WTC11 (cell line): ENCODE measurements around the gene TFEB. TPM values are rescaled to one million over a fixed set of nuclear protein-coding genes. Genes with fewer than 3 reads are reported as not detected.

Experiments
- ATAC-seq: fragments of 200-7000 bp; cut with Tn5 transposase; 2 replicates; pipeline ENCODE4 v1.10.0; 2021; ENCODE audit warnings: mild to moderate bottlenecking, moderate library complexity
- CTCF ChIA-PET: fragments of 300-600 bp; sonication (Branson Sonifier 250); formaldehyde crosslinking; loops from one replicate; lab custom pipeline; 2021; ENCODE audit warnings: antibody characterized with exemption; lab: Charles Lee
- POLR2A ChIA-PET: fragments of 350-600 bp; sonication (Branson Sonifier 250); formaldehyde crosslinking; loops from one replicate; lab custom pipeline; 2021; ENCODE audit warnings: antibody characterized with exemption; lab: Charles Lee
- DNase-seq: peaks from one replicate; pipeline ENCODE4 v3.0.0; 2021; ENCODE audit warnings: low spot score
- H3K27ac Mint-ChIP-seq: 2 replicates; pipeline ENCODE4 v1.8.0; 2021; ENCODE audit warnings: mixed read lengths
- H3K27me3 Mint-ChIP-seq: 2 replicates; pipeline ENCODE4 v1.8.0; 2021; ENCODE audit warnings: low read depth, mild to moderate bottlenecking, moderate library complexity, mixed read lengths
- H3K36me3 Mint-ChIP-seq: 2 replicates; pipeline ENCODE4 v1.8.0; 2021; ENCODE audit warnings: mixed read lengths
- H3K4me1 Mint-ChIP-seq: 2 replicates; pipeline ENCODE4 v1.8.0; 2022; ENCODE audit warnings: mixed read lengths
- H3K4me3 Mint-ChIP-seq: 2 replicates; pipeline ENCODE4 v1.8.0; 2021; ENCODE audit warnings: mild to moderate bottlenecking, moderate library complexity, mixed read lengths
- H3K9me3 Mint-ChIP-seq: 2 replicates; pipeline ENCODE4 v1.8.0; 2021; ENCODE audit warnings: mixed read lengths
- CREM ChIP-seq: sonication (generic); formaldehyde crosslinking; IDR thresholded peaks from 2 replicates; pipeline ENCODE4 v1.8.1; 2022; ENCODE audit warnings: mild to moderate bottlenecking, missing genetic modification reagents, moderate library complexity
- GABPB1 ChIP-seq: sonication (generic); formaldehyde crosslinking; IDR thresholded peaks from 2 replicates; pipeline ENCODE4 v1.8.1; 2023; ENCODE audit warnings: mild to moderate bottlenecking, missing genetic modification reagents
- NR3C1 ChIP-seq: sonication (generic); formaldehyde crosslinking; conservative IDR thresholded peaks from 2 replicates; pipeline ENCODE4 v1.8.1; 2023; ENCODE audit warnings: low read depth, mild to moderate bottlenecking, missing genetic modification reagents
- SOX15 ChIP-seq: fragments of 250-450 bp; sonication (Bioruptor Pico); IDR thresholded peaks from 2 replicates; pipeline ENCODE4 v1.9.0; 2021; ENCODE audit warnings: mild to moderate bottlenecking
- total RNA-seq: library from RNA; stranded (reverse); gene quantifications from 3 replicates; pipeline ENCODE4 v1.2.3, GENCODE V29; 2021
- TF ChIP-seq, protein P1 (sequence below): sonication (generic); formaldehyde crosslinking; IDR thresholded peaks from 2 replicates; pipeline ENCODE4 v1.8.0; 2023; ENCODE audit warnings: mild to moderate bottlenecking, missing genetic modification reagents
- TF ChIP-seq, protein P2 (sequence below): fragments of 250-450 bp; sonication (Bioruptor Pico); conservative IDR thresholded peaks from 2 replicates; pipeline ENCODE4 v1.9.0; 2021; ENCODE audit warnings: mild to moderate bottlenecking
- TF ChIP-seq, protein P3 (sequence below): sonication (generic); formaldehyde crosslinking; IDR thresholded peaks from 2 replicates; pipeline ENCODE4 v1.8.1; 2023; ENCODE audit warnings: mild to moderate bottlenecking, missing genetic modification reagents
- TF ChIP-seq, protein P4 (sequence below): sonication (generic); formaldehyde crosslinking; IDR thresholded peaks from 2 replicates; pipeline ENCODE4 v1.8.1; 2023; ENCODE audit warnings: mild to moderate bottlenecking, missing genetic modification reagents, borderline replicate concordance
- TF ChIP-seq, protein P5 (sequence below): sonication (generic); formaldehyde crosslinking; IDR thresholded peaks from 2 replicates; pipeline ENCODE4 v1.8.0; 2022; ENCODE audit warnings: mild to moderate bottlenecking, missing genetic modification reagents

Gene TFEB
- total RNA-seq, 1 experiment from 2014 or later = 3.9 TPM

DNA sequence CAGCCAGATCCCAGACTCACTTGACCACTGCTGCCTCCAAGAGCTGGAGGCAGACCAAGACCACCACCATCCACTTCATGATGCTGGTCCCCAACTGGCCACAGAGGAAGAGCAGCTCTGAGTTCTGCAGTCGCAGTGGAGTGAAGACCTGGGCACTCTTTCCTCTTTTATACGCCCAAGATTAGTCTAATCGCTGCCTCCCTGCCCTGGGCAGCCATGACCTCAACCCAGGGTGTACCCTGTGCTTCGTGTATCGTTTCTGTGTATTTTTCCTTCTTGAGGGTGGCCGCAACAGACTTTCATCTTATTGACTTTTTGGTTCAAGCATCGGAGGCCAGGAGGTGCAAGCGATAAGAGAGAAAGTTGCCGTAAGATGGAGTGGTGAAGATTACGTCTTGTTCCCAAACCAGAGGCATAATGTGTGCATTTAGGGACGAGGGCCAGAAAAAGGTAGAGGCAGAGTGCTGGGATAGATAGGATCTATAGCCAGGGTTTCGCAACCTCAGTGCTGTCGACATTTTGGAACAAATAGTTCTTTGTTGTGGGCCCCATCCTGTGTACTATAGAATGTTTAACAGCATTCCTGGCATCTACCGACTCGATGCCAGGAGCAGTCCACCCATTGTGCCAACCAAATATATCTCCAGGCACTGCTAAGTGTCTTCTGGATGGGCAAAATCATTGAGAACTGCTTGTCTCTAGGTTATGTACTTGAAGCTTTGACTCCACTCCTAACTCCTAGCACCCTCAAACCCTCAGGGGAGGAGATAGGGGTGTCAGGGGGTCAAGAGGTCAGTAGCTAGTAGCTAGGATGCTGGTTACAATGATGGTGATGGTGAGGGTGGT, 12.1 kb upstream of the TFEB start, which contains the start of gene PGC:
TSS of gene PGC (minus strand) at position 142 of the 846 bp plus-strand sequence. CDS start at position 79, 63 bp downstream.
- no peaks in the 10 kb centered on the region; the same call in 1 of the 2 replicates for H3K27me3 Mint-ChIP-seq
- H3K36me3 Mint-ChIP-seq = no peaks in the 10 kb centered on the region
- no peak within 1 kb of the TSS for H3K27ac Mint-ChIP-seq
- CTCF ChIA-PET = interaction anchor here (0.9 to 2.7 kb wide), 2 partner anchors 9 to 13 kb away, joined by 3 to 16 read pairs; partner anchors contain the start of gene TFEB
- peak; percentile 62; the same call in 1 of the 2 replicates for TF ChIP-seq GABPB1 (CRISPR knock-in tag)
- TF ChIP-seq, protein P1, sequence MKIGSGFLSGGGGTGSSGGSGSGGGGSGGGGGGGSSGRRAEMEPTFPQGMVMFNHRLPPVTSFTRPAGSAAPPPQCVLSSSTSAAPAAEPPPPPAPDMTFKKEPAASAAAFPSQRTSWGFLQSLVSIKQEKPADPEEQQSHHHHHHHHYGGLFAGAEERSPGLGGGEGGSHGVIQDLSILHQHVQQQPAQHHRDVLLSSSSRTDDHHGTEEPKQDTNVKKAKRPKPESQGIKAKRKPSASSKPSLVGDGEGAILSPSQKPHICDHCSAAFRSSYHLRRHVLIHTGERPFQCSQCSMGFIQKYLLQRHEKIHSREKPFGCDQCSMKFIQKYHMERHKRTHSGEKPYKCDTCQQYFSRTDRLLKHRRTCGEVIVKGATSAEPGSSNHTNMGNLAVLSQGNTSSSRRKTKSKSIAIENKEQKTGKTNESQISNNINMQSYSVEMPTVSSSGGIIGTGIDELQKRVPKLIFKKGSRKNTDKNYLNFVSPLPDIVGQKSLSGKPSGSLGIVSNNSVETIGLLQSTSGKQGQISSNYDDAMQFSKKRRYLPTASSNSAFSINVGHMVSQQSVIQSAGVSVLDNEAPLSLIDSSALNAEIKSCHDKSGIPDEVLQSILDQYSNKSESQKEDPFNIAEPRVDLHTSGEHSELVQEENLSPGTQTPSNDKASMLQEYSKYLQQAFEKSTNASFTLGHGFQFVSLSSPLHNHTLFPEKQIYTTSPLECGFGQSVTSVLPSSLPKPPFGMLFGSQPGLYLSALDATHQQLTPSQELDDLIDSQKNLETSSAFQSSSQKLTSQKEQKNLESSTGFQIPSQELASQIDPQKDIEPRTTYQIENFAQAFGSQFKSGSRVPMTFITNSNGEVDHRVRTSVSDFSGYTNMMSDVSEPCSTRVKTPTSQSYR = no peak
- no peak within 1 kb of the TSS for H3K4me3 Mint-ChIP-seq
- no peaks in the 10 kb centered on the region for H3K4me1 Mint-ChIP-seq
- H3K9me3 Mint-ChIP-seq = no peaks in the 10 kb centered on the region
- POLR2A ChIA-PET = no interaction called here
- ATAC-seq (no peak), DNase-seq (no peak)

DNA sequence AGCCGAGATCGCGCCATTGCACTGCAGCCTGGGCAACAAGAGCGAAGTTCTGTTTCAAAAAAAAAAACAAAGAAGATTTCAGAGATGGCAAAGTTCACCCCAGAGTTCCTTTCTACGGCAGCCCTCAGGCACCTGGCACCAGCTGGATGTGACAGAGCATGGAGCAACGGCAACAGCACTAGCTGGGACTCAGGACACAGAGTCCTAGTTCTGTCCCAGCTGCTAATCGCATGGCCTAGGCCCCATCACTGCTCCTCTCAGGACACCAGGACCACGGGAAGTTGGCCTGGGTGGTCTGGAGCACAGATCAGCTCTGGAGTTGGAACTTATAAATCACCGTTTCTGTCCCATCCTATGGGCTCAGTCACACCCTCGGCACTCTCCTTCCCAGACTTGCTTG, 10.7 kb upstream of the TFEB start:
- no peak for ATAC-seq

DNA sequence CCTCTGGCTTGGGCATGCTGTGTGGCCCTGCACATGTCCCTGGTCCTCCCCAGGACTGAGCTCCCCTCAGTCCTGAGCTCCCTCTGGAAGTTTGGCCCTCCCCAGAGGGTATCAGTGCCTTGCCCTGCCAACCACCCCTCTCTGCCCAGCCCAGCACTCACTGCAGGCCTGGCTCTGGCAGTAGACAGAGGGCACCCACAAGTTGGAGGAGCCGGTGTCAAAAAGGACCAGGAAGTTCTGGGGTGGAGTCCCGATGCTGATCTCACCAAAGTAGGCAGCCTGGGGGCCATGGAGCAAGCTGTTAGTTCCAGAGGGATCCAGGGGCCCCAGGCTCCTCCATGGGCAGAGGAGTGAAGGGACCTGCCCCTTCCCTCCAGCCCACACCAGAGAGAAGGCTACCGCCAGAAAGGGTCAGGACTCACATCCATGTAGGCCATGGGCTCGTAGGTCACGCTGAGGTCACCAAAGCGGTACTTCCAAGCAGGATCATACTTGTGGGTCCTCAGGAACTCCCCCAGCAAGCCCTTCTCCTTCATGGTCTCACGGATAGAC, 8.9 kb upstream of the TFEB start:
- Mint-ChIP-seq H3K36me3 (no peaks in the 10 kb centered on the region), H3K9me3 (no peaks in the 10 kb centered on the region), H3K4me1 (no peaks in the 10 kb centered on the region), H3K27ac (no peak overlapping the region), H3K27me3 (no peaks in the 10 kb centered on the region; the same call in 1 of the 2 replicates), H3K4me3 (no peak overlapping the region)
- ChIA-PET POLR2A (no interaction called here), CTCF (interaction anchor here (0.6 to 1.9 kb wide), 2 partner anchors 39 to 439 kb away, joined by 5 read pairs; no protein-coding TSS in a partner anchor)
- no peak for DNase-seq
- TF ChIP-seq CREM (CRISPR knock-in tag) = no peak
- TF ChIP-seq, protein P2, sequence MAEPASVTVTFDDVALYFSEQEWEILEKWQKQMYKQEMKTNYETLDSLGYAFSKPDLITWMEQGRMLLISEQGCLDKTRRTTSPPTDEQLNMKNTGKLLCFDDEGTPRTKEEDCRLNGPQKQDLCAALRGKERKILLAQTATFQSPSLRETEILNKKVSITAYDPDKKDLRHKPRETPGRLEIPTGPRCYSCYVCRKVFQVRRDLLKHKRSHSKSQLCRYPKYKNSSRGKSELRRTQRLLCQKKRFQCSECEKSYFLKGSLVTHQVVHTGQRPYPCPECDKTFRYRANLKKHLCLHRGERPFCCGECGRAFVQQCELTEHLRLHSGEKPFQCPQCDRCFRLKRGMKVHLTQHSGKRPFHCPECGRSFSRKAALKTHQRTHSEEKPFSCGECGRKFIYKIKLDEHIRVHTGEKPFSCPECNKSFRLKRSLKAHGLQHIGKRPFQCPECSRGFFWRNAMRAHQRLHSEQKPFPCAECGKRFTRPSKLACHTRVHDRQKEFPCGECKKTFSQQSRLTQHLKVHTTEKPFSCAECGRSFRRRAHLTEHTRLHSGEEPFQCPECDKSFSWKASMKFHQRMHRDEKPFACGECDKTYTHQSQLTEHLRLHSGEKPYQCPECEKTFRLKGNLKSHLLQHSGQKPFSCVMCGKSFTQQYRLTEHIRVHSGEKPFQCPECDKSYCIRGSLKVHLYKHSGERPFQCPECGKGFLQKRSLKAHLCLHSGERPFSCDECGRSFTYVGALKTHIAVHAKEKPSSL (CRISPR knock-in tag) = no peak
- TF ChIP-seq, protein P3, sequence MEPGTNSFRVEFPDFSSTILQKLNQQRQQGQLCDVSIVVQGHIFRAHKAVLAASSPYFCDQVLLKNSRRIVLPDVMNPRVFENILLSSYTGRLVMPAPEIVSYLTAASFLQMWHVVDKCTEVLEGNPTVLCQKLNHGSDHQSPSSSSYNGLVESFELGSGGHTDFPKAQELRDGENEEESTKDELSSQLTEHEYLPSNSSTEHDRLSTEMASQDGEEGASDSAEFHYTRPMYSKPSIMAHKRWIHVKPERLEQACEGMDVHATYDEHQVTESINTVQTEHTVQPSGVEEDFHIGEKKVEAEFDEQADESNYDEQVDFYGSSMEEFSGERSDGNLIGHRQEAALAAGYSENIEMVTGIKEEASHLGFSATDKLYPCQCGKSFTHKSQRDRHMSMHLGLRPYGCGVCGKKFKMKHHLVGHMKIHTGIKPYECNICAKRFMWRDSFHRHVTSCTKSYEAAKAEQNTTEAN (CRISPR knock-in tag) = no peak
- no peak for TF ChIP-seq NR3C1 (CRISPR knock-in tag)
- ATAC-seq = no peak

More for the DNA sequence above, 10.7 kb upstream of the TFEB start:
- CTCF ChIA-PET = interaction anchor here (1.0 to 1.9 kb wide), 3 partner anchors 12 to 41 kb away, joined by 3 to 5 read pairs (median 5); no protein-coding TSS in a partner anchor
- Mint-ChIP-seq H3K36me3 (no peaks in the 10 kb centered on the region), H3K27me3 (no peaks in the 10 kb centered on the region; the same call in 1 of the 2 replicates), H3K4me3 (no peak overlapping the region), H3K9me3 (no peaks in the 10 kb centered on the region), H3K27ac (no peak overlapping the region), H3K4me1 (no peaks in the 10 kb centered on the region)
- TF ChIP-seq, protein P4, sequence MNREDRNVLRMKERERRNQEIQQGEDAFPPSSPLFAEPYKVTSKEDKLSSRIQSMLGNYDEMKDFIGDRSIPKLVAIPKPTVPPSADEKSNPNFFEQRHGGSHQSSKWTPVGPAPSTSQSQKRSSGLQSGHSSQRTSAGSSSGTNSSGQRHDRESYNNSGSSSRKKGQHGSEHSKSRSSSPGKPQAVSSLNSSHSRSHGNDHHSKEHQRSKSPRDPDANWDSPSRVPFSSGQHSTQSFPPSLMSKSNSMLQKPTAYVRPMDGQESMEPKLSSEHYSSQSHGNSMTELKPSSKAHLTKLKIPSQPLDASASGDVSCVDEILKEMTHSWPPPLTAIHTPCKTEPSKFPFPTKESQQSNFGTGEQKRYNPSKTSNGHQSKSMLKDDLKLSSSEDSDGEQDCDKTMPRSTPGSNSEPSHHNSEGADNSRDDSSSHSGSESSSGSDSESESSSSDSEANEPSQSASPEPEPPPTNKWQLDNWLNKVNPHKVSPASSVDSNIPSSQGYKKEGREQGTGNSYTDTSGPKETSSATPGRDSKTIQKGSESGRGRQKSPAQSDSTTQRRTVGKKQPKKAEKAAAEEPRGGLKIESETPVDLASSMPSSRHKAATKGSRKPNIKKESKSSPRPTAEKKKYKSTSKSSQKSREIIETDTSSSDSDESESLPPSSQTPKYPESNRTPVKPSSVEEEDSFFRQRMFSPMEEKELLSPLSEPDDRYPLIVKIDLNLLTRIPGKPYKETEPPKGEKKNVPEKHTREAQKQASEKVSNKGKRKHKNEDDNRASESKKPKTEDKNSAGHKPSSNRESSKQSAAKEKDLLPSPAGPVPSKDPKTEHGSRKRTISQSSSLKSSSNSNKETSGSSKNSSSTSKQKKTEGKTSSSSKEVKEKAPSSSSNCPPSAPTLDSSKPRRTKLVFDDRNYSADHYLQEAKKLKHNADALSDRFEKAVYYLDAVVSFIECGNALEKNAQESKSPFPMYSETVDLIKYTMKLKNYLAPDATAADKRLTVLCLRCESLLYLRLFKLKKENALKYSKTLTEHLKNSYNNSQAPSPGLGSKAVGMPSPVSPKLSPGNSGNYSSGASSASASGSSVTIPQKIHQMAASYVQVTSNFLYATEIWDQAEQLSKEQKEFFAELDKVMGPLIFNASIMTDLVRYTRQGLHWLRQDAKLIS (CRISPR knock-in tag) = no peak
- TF ChIP-seq, protein P5, sequence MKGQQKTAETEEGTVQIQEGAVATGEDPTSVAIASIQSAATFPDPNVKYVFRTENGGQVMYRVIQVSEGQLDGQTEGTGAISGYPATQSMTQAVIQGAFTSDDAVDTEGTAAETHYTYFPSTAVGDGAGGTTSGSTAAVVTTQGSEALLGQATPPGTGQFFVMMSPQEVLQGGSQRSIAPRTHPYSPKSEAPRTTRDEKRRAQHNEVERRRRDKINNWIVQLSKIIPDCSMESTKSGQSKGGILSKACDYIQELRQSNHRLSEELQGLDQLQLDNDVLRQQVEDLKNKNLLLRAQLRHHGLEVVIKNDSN (CRISPR knock-in tag) = no peak
- no peak for TF ChIP-seq SOX15
- no peak for DNase-seq
- POLR2A ChIA-PET = no interaction called here
